ENCODE measurements around the gene FOXQ1. TPM values are rescaled to one million over a fixed set of nuclear protein-coding genes. Genes with fewer than 3 reads are reported as not detected.

Gene FOXQ1
- total and polyA plus RNA-seq, 2 of the 13 experiments (the other 11 are each of a cell fraction or from before 2014, with no cell fraction given): 35.2 to 39.8 TPM

DNA sequence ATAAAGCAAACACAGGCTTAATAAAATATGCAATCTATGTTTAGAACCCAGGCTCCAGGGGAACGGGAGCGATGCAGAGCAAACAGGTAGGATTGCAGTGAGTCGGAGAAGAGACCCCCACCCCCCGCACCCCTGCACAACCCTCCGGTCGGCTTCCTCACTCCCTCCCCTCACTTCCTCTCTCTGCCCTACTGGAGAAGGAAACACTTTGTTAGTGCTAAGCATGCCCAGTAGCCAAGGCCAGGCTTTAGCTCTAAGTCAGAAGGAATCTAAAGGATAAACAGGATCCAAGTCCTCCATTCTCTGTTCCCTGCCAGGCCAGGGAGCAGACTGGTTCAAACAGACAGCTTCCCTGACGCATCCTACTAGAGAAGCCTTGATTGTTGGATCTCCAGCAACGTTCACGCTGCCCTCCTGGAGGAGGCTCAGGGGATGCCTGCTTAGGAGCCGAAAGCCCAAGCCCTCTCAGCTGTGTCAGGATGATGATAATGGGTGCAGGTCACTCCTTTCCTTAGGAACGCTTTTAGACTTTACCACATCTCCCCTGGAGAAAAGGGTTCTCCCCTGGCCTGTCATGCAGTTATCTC is 14.7 kb downstream of the FOXQ1 start (continued):
- TF ChIP-seq ZNF276 (CRISPR knock-in tag; IDR thresholded peaks at IDR 0.05; ENCODE audit: low read depth) (0 out of 2 replicates have a peak, but pooled peaks have one; percentile 30), NFYB (CRISPR knock-in tag; IDR thresholded peaks at IDR 0.05) (0 out of 2 replicates have a peak, but pooled peaks have one; percentile 5), ZBTB20 (CRISPR knock-in tag; IDR thresholded peaks at IDR 0.05; ENCODE audit: borderline replicate concordance, low read depth) (0 out of 2 replicates have a peak, but pooled peaks have one; percentile 45), ZNF432 (CRISPR knock-in tag; IDR thresholded peaks at IDR 0.05; ENCODE audit: borderline replicate concordance) (no peak), KAT7 (CRISPR knock-in tag; IDR thresholded peaks at IDR 0.05; ENCODE audit: borderline replicate concordance) (no peak), MED8 (CRISPR knock-in tag; IDR thresholded peaks at IDR 0.05; ENCODE audit: insufficient replicate concordance) (no peak), MXD3 (CRISPR knock-in tag; IDR thresholded peaks at IDR 0.05) (0 out of 2 replicates have a peak, but pooled peaks have one; percentile 32), YEATS4 (CRISPR knock-in tag; IDR thresholded peaks at IDR 0.05; ENCODE audit: borderline replicate concordance) (no peak), ZNF230 (CRISPR knock-in tag; IDR thresholded peaks at IDR 0.05) (peak; percentile 76), ZNF224 (CRISPR knock-in tag; IDR thresholded peaks at IDR 0.05) (no peak), NCOA5 (CRISPR knock-in tag; IDR thresholded peaks at IDR 0.05) (no peak), ZNF609 (CRISPR knock-in tag; IDR thresholded peaks at IDR 0.05; ENCODE audit: borderline replicate concordance) (peak; percentile 58; the same call in 1 of the 2 replicates), STAT5B (CRISPR knock-in tag; IDR thresholded peaks at IDR 0.05) (no peak), KDM1A (CRISPR knock-in tag; IDR thresholded peaks at IDR 0.05) (no peak), ZBTB38 (CRISPR knock-in tag; IDR thresholded peaks at IDR 0.05) (peak; percentile 56; the same call in 1 of the 2 replicates), RXRB (CRISPR knock-in tag; IDR thresholded peaks at IDR 0.05; ENCODE audit: borderline replicate concordance) (no peak), FUBP1 (CRISPR knock-in tag; IDR thresholded peaks at IDR 0.05; ENCODE audit: borderline replicate concordance) (no peak), JUN (CRISPR knock-in tag; IDR thresholded peaks at IDR 0.05) (no peak), SMAD1 (CRISPR knock-in tag; IDR thresholded peaks at IDR 0.05; ENCODE audit: borderline replicate concordance, low read depth) (no peak)
